Measurements from ENCODE around the gene TVP23C.

DNA sequence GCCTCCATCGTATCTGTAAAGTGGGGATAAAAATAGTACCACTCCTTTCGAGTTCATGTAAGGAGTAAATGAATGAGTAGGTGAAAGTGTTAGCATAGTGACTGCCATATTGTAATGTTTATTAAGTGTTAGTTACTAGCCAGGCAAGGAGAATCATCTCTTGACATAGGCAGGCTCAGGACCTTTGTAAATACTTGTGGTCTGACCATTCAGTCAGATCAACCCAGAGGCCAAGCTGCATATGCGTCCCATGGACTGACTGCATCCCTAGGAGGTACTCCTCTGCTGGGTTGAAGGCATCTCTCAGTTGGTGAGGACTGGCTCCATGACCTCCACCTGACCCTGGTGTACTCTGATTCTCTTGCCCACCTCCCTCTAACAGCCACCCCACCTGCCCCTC lies 55.4 kb downstream of the TVP23C start:
- TF ChIP-seq, protein P1, sequence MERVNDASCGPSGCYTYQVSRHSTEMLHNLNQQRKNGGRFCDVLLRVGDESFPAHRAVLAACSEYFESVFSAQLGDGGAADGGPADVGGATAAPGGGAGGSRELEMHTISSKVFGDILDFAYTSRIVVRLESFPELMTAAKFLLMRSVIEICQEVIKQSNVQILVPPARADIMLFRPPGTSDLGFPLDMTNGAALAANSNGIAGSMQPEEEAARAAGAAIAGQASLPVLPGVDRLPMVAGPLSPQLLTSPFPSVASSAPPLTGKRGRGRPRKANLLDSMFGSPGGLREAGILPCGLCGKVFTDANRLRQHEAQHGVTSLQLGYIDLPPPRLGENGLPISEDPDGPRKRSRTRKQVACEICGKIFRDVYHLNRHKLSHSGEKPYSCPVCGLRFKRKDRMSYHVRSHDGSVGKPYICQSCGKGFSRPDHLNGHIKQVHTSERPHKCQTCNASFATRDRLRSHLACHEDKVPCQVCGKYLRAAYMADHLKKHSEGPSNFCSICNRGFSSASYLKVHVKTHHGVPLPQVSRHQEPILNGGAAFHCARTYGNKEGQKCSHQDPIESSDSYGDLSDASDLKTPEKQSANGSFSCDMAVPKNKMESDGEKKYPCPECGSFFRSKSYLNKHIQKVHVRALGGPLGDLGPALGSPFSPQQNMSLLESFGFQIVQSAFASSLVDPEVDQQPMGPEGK (CRISPR knock-in tag; IDR thresholded peaks at IDR 0.05; ENCODE audit: borderline replicate concordance), result no peak
- TF ChIP-seq ZNF565 (CRISPR knock-in tag; conservative IDR thresholded peaks at IDR 0.05; ENCODE audit: low read depth) (no peak), RARB (CRISPR knock-in tag; IDR thresholded peaks at IDR 0.05) (no peak), CSDC2 (CRISPR knock-in tag; IDR thresholded peaks at IDR 0.05) (no peak)

Measured in SK-N-SH treated with all-trans-retinoic acid at 6 μM for 48 hours (cell line).